Measurements from ENCODE around the gene KRTAP5-1.

Gene KRTAP5-1

GRCh38 chr11:1544536-1544935 lies 40.5 kb downstream of the KRTAP5-1 start:
- H3K36me3 ChIP-seq (ENCODE audit: insufficient read depth): no peaks in the 10 kb centered on the region
- H3K9ac ChIP-seq: no peak overlapping the region
- no peaks in the 10 kb centered on the region for H3K4me1 ChIP-seq (ENCODE audit: low read depth, poor library complexity, severe bottlenecking)
- no peak overlapping the region for H3K4me3 ChIP-seq (IDR thresholded peaks at IDR 0.05; ENCODE audit: insufficient read depth, low read depth, low read length)
- H4K20me1 ChIP-seq (ENCODE audit: insufficient read depth): no peaks in the 10 kb centered on the region
- no peak overlapping the region for H3K4me2 ChIP-seq
- no peak for TF ChIP-seq CTCF (conservative IDR thresholded peaks at IDR 0.05; ENCODE audit: low read depth, low read length)
- H3K79me2 ChIP-seq (ENCODE audit: insufficient read depth, low read depth): no peaks in the 10 kb centered on the region
- no peak overlapping the region for H3K27ac ChIP-seq
- H2AFZ ChIP-seq (ENCODE audit: low read depth): no peak overlapping the region
- peaks cover 87% of the 10 kb centered on the region for H3K27me3 ChIP-seq (ENCODE audit: insufficient read depth, low read depth)

- Histone ChIP-seq H3K27ac (no peak overlapping the region), H3K27me3 (ENCODE audit: insufficient read depth, low read depth) (peaks cover 90% of the 10 kb centered on the region)
- no peak for TF ChIP-seq CTCF (conservative IDR thresholded peaks at IDR 0.05; ENCODE audit: low read depth, low read length)
These were observed 41.3 kb downstream of the KRTAP5-1 start for GRCh38 chr11:1543606-1544263.

GRCh38 chr11:1542267-1542666 lies 42.8 kb downstream of the KRTAP5-1 start:
- H3K36me3 ChIP-seq (ENCODE audit: insufficient read depth): no peaks in the 10 kb centered on the region
- no peaks in the 10 kb centered on the region for H3K4me1 ChIP-seq (ENCODE audit: low read depth, poor library complexity, severe bottlenecking)

More at GRCh38 chr11:1543606-1544263, 41.3 kb downstream of the KRTAP5-1 start:
- Histone ChIP-seq H3K36me3 (ENCODE audit: insufficient read depth) (no peaks in the 10 kb centered on the region), H3K4me3 (IDR thresholded peaks at IDR 0.05; ENCODE audit: insufficient read depth, low read depth, low read length) (no peak overlapping the region), H3K4me1 (ENCODE audit: low read depth, poor library complexity, severe bottlenecking) (no peaks in the 10 kb centered on the region), H3K4me2 (no peak overlapping the region), H3K9ac (no peak overlapping the region), H4K20me1 (ENCODE audit: insufficient read depth) (no peaks in the 10 kb centered on the region), H3K79me2 (ENCODE audit: insufficient read depth, low read depth) (no peaks in the 10 kb centered on the region), H2AFZ (ENCODE audit: low read depth) (no peak overlapping the region)

GRCh38 chr11:1541474-1542204 lies 43.4 kb downstream of the KRTAP5-1 start:
- Histone ChIP-seq H2AFZ (ENCODE audit: low read depth) (no peak overlapping the region), H3K36me3 (ENCODE audit: insufficient read depth) (no peaks in the 10 kb centered on the region), H3K79me2 (ENCODE audit: insufficient read depth, low read depth) (no peaks in the 10 kb centered on the region), H3K4me2 (no peak overlapping the region), H3K4me3 (IDR thresholded peaks at IDR 0.05; ENCODE audit: insufficient read depth, low read depth, low read length) (no peak overlapping the region), H3K4me1 (ENCODE audit: low read depth, poor library complexity, severe bottlenecking) (no peaks in the 10 kb centered on the region), H3K27ac (no peak overlapping the region), H4K20me1 (ENCODE audit: insufficient read depth) (no peaks in the 10 kb centered on the region), H3K27me3 (ENCODE audit: insufficient read depth, low read depth) (peaks cover 83% of the 10 kb centered on the region), H3K9ac (no peak overlapping the region)
- TF ChIP-seq CTCF (conservative IDR thresholded peaks at IDR 0.05; ENCODE audit: low read depth, low read length): no peak

More at GRCh38 chr11:1542267-1542666, 42.8 kb downstream of the KRTAP5-1 start:
- H3K79me2 ChIP-seq (ENCODE audit: insufficient read depth, low read depth): no peaks in the 10 kb centered on the region
- H3K9ac ChIP-seq: no peak overlapping the region
- no peak overlapping the region for H2AFZ ChIP-seq (ENCODE audit: low read depth)
- H3K4me2 ChIP-seq: no peak overlapping the region
- TF ChIP-seq CTCF (conservative IDR thresholded peaks at IDR 0.05; ENCODE audit: low read depth, low read length): no peak
- H3K27me3 ChIP-seq (ENCODE audit: insufficient read depth, low read depth): peaks cover 88% of the 10 kb centered on the region
- H3K27ac ChIP-seq: no peak overlapping the region
- no peaks in the 10 kb centered on the region for H4K20me1 ChIP-seq (ENCODE audit: insufficient read depth)
- H3K4me3 ChIP-seq (IDR thresholded peaks at IDR 0.05; ENCODE audit: insufficient read depth, low read depth, low read length): no peak overlapping the region
